Osteoblast (primary cell): ENCODE results near the gene MAP3K5. TPM values are rescaled to one million over a fixed set of nuclear protein-coding genes. Genes with fewer than 3 reads are reported as not detected.

Experiments used
- DNase-seq: peaks from one replicate; pipeline ENCODE4 v3.0.0; 2011; ENCODE audit warnings: low spot score, mixed read lengths; ENCODE audit not compliant: insufficient read length; ENCODE audit errors: missing footprints
- H2AFZ ChIP-seq: 2 replicates; pipeline ENCODE4 v1.6.0; 2011; ENCODE audit warnings: mild to moderate bottlenecking, low read length
- H3K27ac ChIP-seq: 2 replicates; pipeline ENCODE4 v1.5.1; 2011; ENCODE audit warnings: mild to moderate bottlenecking, low read depth, low read length, moderate library complexity
- H3K27me3 ChIP-seq: 2 replicates; pipeline ENCODE4 v1.6.0; 2012; ENCODE audit warnings: mild to moderate bottlenecking, control low read depth, inconsistent platforms, low read length, moderate library complexity; ENCODE audit not compliant: insufficient read depth
- H3K36me3 ChIP-seq: 2 replicates; pipeline ENCODE4 v1.5.1; 2011; ENCODE audit warnings: mild to moderate bottlenecking, low read length, control low read depth, moderate library complexity; ENCODE audit not compliant: insufficient read depth
- H3K4me1 ChIP-seq: 2 replicates; pipeline ENCODE4 v1.5.1; 2011; ENCODE audit warnings: mild to moderate bottlenecking, low read length, control low read depth, moderate library complexity; ENCODE audit not compliant: insufficient read depth
- H3K4me2 ChIP-seq: 2 replicates; pipeline ENCODE4 v1.6.0; 2011; ENCODE audit warnings: mild to moderate bottlenecking, low read length; ENCODE audit not compliant: insufficient read depth
- H3K4me3 ChIP-seq: fragments of 200-600 bp; sonication (generic); 3 replicates; pipeline ENCODE4 v1.5.1; 2012; ENCODE audit warnings: mild to moderate bottlenecking, low read length, inconsistent platforms; ENCODE audit not compliant: insufficient read depth
- H3K79me2 ChIP-seq: 2 replicates; pipeline ENCODE4 v1.6.0; 2012; ENCODE audit warnings: mild to moderate bottlenecking, low read length, control low read depth, inconsistent platforms; ENCODE audit not compliant: insufficient read depth
- H3K9me3 ChIP-seq: 2 replicates; pipeline ENCODE4 v1.5.1; 2011; ENCODE audit warnings: low read depth, low read length, control low read depth
- H4K20me1 ChIP-seq: 2 replicates; pipeline ENCODE4 v1.6.0; 2012; ENCODE audit warnings: mild to moderate bottlenecking, low read length, control low read depth; ENCODE audit not compliant: insufficient read depth
- CTCF ChIP-seq: IDR thresholded peaks from 2 replicates; pipeline ENCODE4 v1.5.1; 2011; ENCODE audit warnings: mild to moderate bottlenecking, low read depth, low read length, moderate library complexity; ENCODE audit errors: extremely low read depth
- total RNA-seq: library from RNA; depleted of rRNA; stranded (reverse); fragments of >200 nt; gene quantifications from 2 replicates; pipeline ENCODE4 v1.2.3, GENCODE V29; 2012

MAP3K5 gene
- total RNA-seq, 1 donor: 8.3 TPM

GRCh38 chr6:136521911-136522310, 270.4 kb downstream of the MAP3K5 start:
- H3K4me3 ChIP-seq: no peak overlapping the region

GRCh38 chr6:136521427-136521826, 270.9 kb downstream of the MAP3K5 start:
- DNase-seq: no peak
- peaks cover 7% of the 10 kb centered on the region for H3K27me3 ChIP-seq
- no peaks in the 10 kb centered on the region for H3K36me3 ChIP-seq
- no peak overlapping the region for H3K27ac ChIP-seq
- H3K4me1 ChIP-seq: no peaks in the 10 kb centered on the region
- H2AFZ ChIP-seq: no peak overlapping the region
- no peaks in the 10 kb centered on the region for H3K9me3 ChIP-seq
- no peak overlapping the region for H3K4me3 ChIP-seq
- H4K20me1 ChIP-seq: no peaks in the 10 kb centered on the region
- no peak overlapping the region for H3K4me2 ChIP-seq
- H3K79me2 ChIP-seq: no peaks in the 10 kb centered on the region
- TF ChIP-seq CTCF: no peak

More at GRCh38 chr6:136521911-136522310, 270.4 kb downstream of the MAP3K5 start:
- Histone ChIP-seq H3K36me3 (no peaks in the 10 kb centered on the region), H3K4me1 (no peaks in the 10 kb centered on the region), H3K27ac (no peak overlapping the region), H3K27me3 (peaks cover 9% of the 10 kb centered on the region), H4K20me1 (no peaks in the 10 kb centered on the region), H3K79me2 (no peaks in the 10 kb centered on the region), H2AFZ (no peak overlapping the region), H3K9me3 (no peaks in the 10 kb centered on the region), H3K4me2 (no peak overlapping the region)
- TF ChIP-seq CTCF: no peak
- no peak for DNase-seq

DNA sequence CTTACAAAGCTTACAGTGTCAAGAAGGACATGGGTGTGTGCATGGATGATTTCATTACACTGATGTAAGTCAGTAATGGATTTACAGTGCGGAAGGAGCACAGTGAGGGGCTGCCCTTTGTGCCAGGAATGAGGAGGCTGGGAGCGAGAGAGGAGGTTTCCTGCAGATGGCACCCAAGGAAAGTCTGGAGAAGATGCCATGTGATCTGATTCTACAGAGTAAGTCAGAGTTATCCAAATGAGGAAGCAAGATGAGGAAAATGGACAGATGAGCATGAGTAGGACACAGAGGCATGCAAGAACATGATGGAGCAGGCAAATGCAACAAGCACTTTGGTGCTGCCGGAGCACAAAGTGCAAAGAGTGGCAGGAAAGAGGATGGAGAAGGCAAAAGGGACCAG, 271.8 kb downstream of the MAP3K5 start:
- Histone ChIP-seq H3K27ac (no peak overlapping the region), H3K4me2 (no peak overlapping the region), H4K20me1 (no peaks in the 10 kb centered on the region), H3K9me3 (no peaks in the 10 kb centered on the region), H3K79me2 (no peaks in the 10 kb centered on the region), H3K4me3 (no peak overlapping the region), H3K36me3 (no peaks in the 10 kb centered on the region), H2AFZ (no peak overlapping the region), H3K4me1 (no peaks in the 10 kb centered on the region), H3K27me3 (peaks cover 7% of the 10 kb centered on the region)
- TF ChIP-seq CTCF: no peak
- DNase-seq: no peak

DNA sequence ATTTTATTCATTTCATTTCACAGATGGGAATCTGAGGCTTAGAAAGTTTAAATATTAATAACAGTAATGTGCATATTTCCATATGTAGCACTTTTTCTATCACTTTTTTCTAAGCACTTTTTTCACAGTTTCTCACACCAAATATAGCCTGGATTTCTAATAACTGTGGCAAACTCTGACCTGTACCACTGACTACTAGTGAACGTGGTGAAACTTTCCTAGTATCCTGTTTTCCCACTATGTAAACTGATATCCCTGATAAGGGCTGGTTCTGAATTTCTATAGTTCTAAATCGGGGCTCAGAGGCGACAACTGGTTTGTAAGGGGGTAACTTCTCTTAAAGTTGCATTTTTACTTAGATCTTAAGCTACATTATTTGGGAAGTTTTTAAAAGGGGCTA, 274.7 kb downstream of the MAP3K5 start:
- Histone ChIP-seq H4K20me1 (no peaks in the 10 kb centered on the region), H2AFZ (no peak overlapping the region), H3K9me3 (no peaks in the 10 kb centered on the region), H3K4me3 (no peak overlapping the region), H3K27ac (no peak overlapping the region), H3K4me2 (no peak overlapping the region), H3K4me1 (no peaks in the 10 kb centered on the region), H3K36me3 (no peaks in the 10 kb centered on the region), H3K79me2 (no peaks in the 10 kb centered on the region), H3K27me3 (peaks cover 3% of the 10 kb centered on the region)
- DNase-seq: no peak
- no peak for TF ChIP-seq CTCF
